MG63 (cell line): ENCODE measurements around the gene RPLP2. TPM values are rescaled to one million over a fixed set of nuclear protein-coding genes. Genes with fewer than 3 reads are reported as not detected.

Source experiments
- DNase-seq: peaks from one replicate; pipeline ENCODE4 v3.0.0-alpha.2; 2020
- H3K27me3 ChIP-seq: fragments of 250-450 bp; sonication (Bioruptor Pico); 2 replicates; pipeline ENCODE4 v1.5.1; 2020; ENCODE audit warnings: mild to moderate bottlenecking, moderate library complexity
- H3K36me3 ChIP-seq: fragments of 250-450 bp; sonication (Bioruptor Pico); 2 replicates; pipeline ENCODE4 v1.5.1; 2020; ENCODE audit warnings: mild to moderate bottlenecking, moderate library complexity
- H3K4me3 ChIP-seq: fragments of 250-450 bp; sonication (Bioruptor Pico); 2 replicates; pipeline ENCODE4 v1.5.1; 2020; ENCODE audit warnings: mild to moderate bottlenecking, moderate library complexity
- H3K9me3 ChIP-seq: fragments of 250-450 bp; sonication (Bioruptor Pico); 2 replicates; pipeline ENCODE4 v1.5.1; 2020; ENCODE audit warnings: mild to moderate bottlenecking, moderate library complexity
- total RNA-seq: library from RNA; depleted of rRNA; stranded (reverse); fragments of >200 nt; shearing (Covaris generic); gene quantifications from 2 replicates; pipeline ENCODE4 v1.2.3, GENCODE V29; 2014; ENCODE audit warnings: low replicate concordance; rRNA removed

Gene RPLP2
- total RNA-seq, 1 experiment from 2014 or later, result 770 TPM

DNA sequence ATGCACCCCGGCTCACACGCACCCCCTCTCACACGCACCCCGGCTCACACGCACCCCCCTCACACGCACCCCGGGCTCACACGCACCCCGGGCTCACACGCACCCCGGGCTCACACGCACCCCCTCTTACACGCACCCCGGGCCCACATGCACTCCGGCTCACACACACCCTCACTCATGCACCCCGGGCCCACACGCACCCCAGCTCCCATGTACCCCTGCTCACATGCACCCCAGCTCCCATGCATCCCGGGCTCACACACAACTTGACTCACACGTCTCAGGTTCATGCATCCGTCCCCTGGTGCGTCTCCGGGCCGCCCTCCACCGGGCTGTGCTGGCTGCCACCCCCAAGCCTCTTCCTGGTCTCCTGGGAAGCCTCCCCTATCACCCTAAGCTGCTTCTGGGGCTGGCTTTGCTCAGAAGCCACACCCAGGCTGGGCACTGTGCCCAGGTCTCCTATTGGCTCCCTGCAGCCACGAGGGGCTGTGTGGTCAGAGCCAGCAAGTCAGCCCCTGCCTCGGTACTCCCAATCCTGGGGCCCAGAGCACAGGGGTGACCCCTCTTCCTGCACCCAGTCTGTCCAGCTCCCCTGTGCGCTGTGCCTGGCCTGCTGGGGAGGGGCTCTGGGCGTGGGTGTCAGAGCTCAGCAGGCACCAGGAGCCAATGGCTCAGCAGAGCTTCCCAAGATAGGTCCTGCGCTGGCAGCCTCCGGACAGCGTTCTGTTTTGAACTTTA lies 49.8 kb downstream of the RPLP2 start:
- H3K27me3 ChIP-seq, result no peaks in the 10 kb centered on the region
- H3K4me3 ChIP-seq, result no peak overlapping the region
- peaks cover 60% of the 10 kb centered on the region for H3K36me3 ChIP-seq
- no peak for DNase-seq
- H3K9me3 ChIP-seq, result no peaks in the 10 kb centered on the region

DNA sequence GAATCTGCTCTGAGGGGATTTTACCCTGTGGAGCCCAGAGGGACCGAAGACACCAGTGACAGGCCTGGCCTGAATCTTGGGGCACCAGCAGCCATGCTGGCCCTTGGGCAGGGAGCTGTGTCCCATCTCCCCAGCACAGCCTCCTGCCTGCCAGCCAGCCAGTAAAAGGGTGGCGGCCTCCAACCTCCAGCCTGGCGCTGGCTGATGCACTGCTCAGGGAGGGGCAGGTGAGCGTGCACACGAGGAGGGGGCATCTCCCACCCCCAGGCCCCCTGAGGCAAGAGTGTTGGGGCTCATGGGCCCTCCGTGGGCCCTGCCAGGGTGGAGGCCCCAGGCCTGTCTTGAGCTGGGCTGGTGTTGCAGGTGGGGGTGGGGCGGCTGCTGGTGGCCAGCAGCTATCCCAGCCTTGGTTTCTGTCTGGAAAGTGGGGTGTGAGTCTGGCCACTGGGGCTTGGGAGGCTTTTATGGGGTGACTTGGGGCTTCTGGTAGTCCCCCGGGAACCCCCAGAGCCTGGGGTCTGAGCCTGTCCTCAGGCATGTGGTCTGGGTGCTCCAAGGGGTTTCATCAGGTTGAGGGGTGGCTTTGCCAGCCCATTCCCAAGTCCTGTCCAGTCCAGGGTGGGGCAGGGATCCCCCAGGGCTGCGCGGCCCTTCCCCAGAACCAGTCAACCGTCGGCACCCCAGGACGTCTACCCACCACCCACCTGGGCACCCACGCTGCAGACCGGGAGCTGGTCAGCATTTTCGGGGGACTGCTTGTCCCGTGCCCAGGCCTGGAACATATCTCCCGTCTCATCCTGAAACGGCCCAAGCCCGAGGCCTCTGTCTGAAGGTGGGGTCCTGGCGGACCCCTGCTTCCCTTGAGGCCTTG lies 50.7 kb downstream of the RPLP2 start:
- Histone ChIP-seq H3K9me3 (no peaks in the 10 kb centered on the region), H3K27me3 (no peaks in the 10 kb centered on the region), H3K4me3 (no peak overlapping the region), H3K36me3 (peaks cover 63% of the 10 kb centered on the region)
- DNase-seq, result no peak

GRCh38 chr11:861105-861479 lies 51.3 kb downstream of the RPLP2 start:
- no peak for DNase-seq
- Histone ChIP-seq H3K36me3 (peaks cover 64% of the 10 kb centered on the region), H3K27me3 (no peaks in the 10 kb centered on the region)

DNA sequence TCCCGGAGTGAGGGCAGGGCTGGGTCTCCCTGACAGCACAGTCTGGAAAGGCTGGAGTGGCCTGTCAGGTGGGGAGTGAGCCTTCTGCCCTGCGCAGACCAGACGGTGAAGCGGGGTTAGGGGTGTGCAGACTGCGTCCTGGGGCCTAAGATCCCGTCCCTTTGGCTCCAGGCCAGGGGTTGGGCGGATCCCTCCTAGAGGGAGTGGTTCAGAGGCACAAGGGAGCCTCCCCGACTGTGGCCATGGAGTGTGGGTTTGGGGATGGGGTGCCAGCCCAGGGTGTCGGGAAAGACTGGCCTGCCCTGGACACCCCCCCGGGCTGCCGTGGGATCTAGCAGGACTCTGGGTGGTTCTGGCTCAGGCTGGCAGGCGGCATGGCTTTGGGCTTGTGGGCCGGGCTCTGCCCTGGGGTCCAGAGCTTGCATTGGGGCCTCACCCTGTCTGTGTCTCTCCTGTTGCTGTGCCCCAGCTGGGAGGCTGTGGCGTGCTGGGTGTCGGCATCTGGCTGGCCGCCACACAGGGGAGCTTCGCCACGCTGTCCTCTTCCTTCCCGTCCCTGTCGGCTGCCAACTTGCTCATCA lies 52.4 kb downstream of the RPLP2 start:
- peaks cover 66% of the 10 kb centered on the region for H3K36me3 ChIP-seq
- H3K4me3 ChIP-seq, result no peak overlapping the region
- no peak for DNase-seq
- no peaks in the 10 kb centered on the region for H3K27me3 ChIP-seq
- H3K9me3 ChIP-seq, result no peaks in the 10 kb centered on the region

More at GRCh38 chr11:861105-861479, 51.3 kb downstream of the RPLP2 start:
- Histone ChIP-seq H3K4me3 (no peak overlapping the region), H3K9me3 (no peaks in the 10 kb centered on the region)

Other genes starting within 250 kb of the RPLP2 start
- gene LMNTD2, start 249.2 kb upstream of the RPLP2 start, total RNA-seq, result 0.20 and 0.30 TPM in 2 replicates
- gene RASSF7, start 249.0 kb upstream of the RPLP2 start, total RNA-seq, result 3.0 and 25.8 TPM in 2 replicates
- 35.4 and 55.2 TPM in 2 replicates for gene PHRF1, start 233.5 kb upstream of the RPLP2 start, total RNA-seq
- 9.1 and 10.1 TPM in 2 replicates for gene IRF7, start 194.0 kb upstream of the RPLP2 start, total RNA-seq
- not detected in 2 replicates for gene CDHR5, start 185.0 kb upstream of the RPLP2 start, total RNA-seq
- not detected in 2 replicates for gene SCT, start 182.8 kb upstream of the RPLP2 start, total RNA-seq
- not detected in 2 replicates for gene DRD4, start 172.7 kb upstream of the RPLP2 start, total RNA-seq
- gene DEAF1, start 114.7 kb upstream of the RPLP2 start, total RNA-seq, result 14.8 and 34.6 TPM in 2 replicates
- gene TMEM80, start 114.2 kb upstream of the RPLP2 start, total RNA-seq, result 32.4 and 98.7 TPM in 2 replicates
- gene EPS8L2, start 103.7 kb upstream of the RPLP2 start, total RNA-seq, result 10.7 and 23.4 TPM in 2 replicates
- 200 and 209 TPM in 2 replicates for gene TALDO1, start 62.5 kb upstream of the RPLP2 start, total RNA-seq
- 46.1 and 80.1 TPM in 2 replicates for gene GATD1, start 32.5 kb upstream of the RPLP2 start, total RNA-seq
- not detected in 2 replicates for gene CEND1, start 19.9 kb upstream of the RPLP2 start, total RNA-seq
- gene SLC25A22, start 11.7 kb upstream of the RPLP2 start, total RNA-seq, result 28.6 and 31.3 TPM in 2 replicates
- 4.9 and 10.8 TPM in 2 replicates for gene PIDD1, start 4.7 kb upstream of the RPLP2 start, total RNA-seq
- gene PNPLA2, start 8.9 kb downstream of the RPLP2 start, total RNA-seq, result 4.2 and 12.4 TPM in 2 replicates
- gene CRACR2B, start 18.0 kb downstream of the RPLP2 start, total RNA-seq, result not detected in 2 replicates
- gene CD151, start 23.0 kb downstream of the RPLP2 start, total RNA-seq, result 1,173 and 1,451 TPM in 2 replicates
- 9.7 and 190 TPM in 2 replicates for gene POLR2L, start 32.6 kb downstream of the RPLP2 start, total RNA-seq
- gene TSPAN4, start 32.9 kb downstream of the RPLP2 start, total RNA-seq, result 222 and 399 TPM in 2 replicates
- gene CHID1, start 100.8 kb downstream of the RPLP2 start, total RNA-seq, result 88.4 and 139 TPM in 2 replicates
- gene AP2A2, start 115.9 kb downstream of the RPLP2 start, total RNA-seq, result 22.2 and 43.1 TPM in 2 replicates
- gene MUC6, start 226.8 kb downstream of the RPLP2 start, total RNA-seq, result not detected in 2 replicates